ENCODE measurements around the gene RYK.

DNA sequence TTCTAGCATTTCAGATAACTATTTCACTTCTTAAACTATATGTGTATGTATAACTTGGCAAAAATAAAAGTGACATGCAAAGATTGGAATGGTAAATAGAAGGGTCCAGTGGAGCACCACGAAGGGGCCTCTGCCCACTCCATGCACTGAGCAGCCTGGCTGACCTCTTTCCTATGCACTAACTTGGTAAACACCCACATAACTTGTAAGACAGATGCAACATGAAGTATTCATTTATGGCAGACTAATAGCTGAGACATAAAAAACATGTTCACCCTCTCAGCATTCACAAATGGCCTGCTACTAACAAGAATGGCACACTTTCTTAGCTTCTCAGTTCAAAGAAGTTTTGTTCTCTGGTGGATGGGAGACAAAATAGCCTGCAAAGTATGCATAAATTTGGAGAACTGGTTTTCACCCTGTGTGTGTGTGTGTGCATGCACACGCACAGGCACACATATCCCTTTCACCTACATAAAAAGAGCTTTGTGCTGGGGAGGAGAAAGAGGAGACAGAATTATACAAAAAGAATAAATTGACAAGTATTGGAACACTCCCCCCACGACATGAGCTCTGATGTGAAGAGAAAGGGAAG lies 26.5 kb upstream of the RYK start:
- TF ChIP-seq, protein P1, sequence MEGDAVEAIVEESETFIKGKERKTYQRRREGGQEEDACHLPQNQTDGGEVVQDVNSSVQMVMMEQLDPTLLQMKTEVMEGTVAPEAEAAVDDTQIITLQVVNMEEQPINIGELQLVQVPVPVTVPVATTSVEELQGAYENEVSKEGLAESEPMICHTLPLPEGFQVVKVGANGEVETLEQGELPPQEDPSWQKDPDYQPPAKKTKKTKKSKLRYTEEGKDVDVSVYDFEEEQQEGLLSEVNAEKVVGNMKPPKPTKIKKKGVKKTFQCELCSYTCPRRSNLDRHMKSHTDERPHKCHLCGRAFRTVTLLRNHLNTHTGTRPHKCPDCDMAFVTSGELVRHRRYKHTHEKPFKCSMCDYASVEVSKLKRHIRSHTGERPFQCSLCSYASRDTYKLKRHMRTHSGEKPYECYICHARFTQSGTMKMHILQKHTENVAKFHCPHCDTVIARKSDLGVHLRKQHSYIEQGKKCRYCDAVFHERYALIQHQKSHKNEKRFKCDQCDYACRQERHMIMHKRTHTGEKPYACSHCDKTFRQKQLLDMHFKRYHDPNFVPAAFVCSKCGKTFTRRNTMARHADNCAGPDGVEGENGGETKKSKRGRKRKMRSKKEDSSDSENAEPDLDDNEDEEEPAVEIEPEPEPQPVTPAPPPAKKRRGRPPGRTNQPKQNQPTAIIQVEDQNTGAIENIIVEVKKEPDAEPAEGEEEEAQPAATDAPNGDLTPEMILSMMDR (IDR thresholded peaks at IDR 0.05), result no peak
- TF ChIP-seq POLR2A (IDR thresholded peaks at IDR 0.05), result no peak
